Endothelial cell of umbilical vein (primary cell): ENCODE data around the gene CIDEA. TPM values are rescaled to one million over a fixed set of nuclear protein-coding genes. Genes with fewer than 3 reads are reported as not detected.

ENCODE experiments used
- BruUV-seq: library from RNA; stranded (reverse); fragments of 400-500 nt; replicated peaks from 2 replicates; lab custom pipeline; 2021; lab: Mats Ljungman, UMichigan
- CTCF ChIA-PET: fragments of 300-600, 350-600 bp; sonication (Branson Sonifier 250); formaldehyde crosslinking; loops from one replicate; lab custom pipeline; 2021; ENCODE audit warnings: antibody characterized with exemption, inconsistent platforms; lab: Charles Lee
- POLR2A ChIA-PET: fragments of 300-600, 350-600 bp; sonication (Branson Sonifier 250); formaldehyde crosslinking; loops from one replicate; lab custom pipeline; 2021; ENCODE audit warnings: antibody characterized with exemption, inconsistent platforms; lab: Charles Lee
- DNase-seq: peaks from one replicate; pipeline ENCODE4 v3.0.0-alpha.2; 2011; ENCODE audit warnings: low read depth, low spot score
- FAIRE-seq: peaks from 2 replicates; lab custom pipeline; 2011; peaks lifted over from hg19 to GRCh38; lab: Jason Lieb, UNC
- H2AFZ ChIP-seq: 2 replicates; pipeline ENCODE4 v1.6.0; 2012; ENCODE audit warnings: low read depth, low read length, control low read depth, inconsistent platforms
- H3K27ac ChIP-seq: 2 replicates; pipeline ENCODE4 v1.5.1; 2011; ENCODE audit warnings: low read depth, mild to moderate bottlenecking, control low read depth, low read length, moderate library complexity; ENCODE audit not compliant: insufficient read depth
- H3K27me3 ChIP-seq, 2 experiments: 2 replicates each; pipeline versions ENCODE4 v1.6.0 to v1.6.1; 2011; ENCODE audit warnings: low read length in 2 of 2, mixed read lengths in 1 of 2; ENCODE audit not compliant: control insufficient read depth in 2 of 2, insufficient read depth in 2 of 2
- H3K36me3 ChIP-seq, 2 experiments: 2 replicates in 1 of 2; 3 replicates in 1 of 2; pipeline ENCODE4 v1.5.1; 2011; ENCODE audit warnings: low read length in 2 of 2, mild to moderate bottlenecking in 1 of 2, moderate library complexity in 1 of 2; ENCODE audit not compliant: control insufficient read depth in 2 of 2, insufficient read depth in 2 of 2; ENCODE audit errors: extremely low read depth in 1 of 2
- H3K4me1 ChIP-seq: 3 replicates; pipeline ENCODE4 v1.5.1; 2011; ENCODE audit warnings: mild to moderate bottlenecking, low read length; ENCODE audit not compliant: control insufficient read depth, insufficient read depth; ENCODE audit errors: extremely low read depth
- H3K4me2 ChIP-seq: 2 replicates; pipeline ENCODE4 v1.6.1; 2011; ENCODE audit warnings: low read length, control low read depth, mixed read lengths; ENCODE audit not compliant: insufficient read depth
- H3K4me3 ChIP-seq, 3 experiments: fragments of 200-600 bp in 1 of 3; sonication (generic), shearing (Covaris generic) in 1 of 3; replicated peaks in 1 of 3; 2 replicates each; pipeline ENCODE4 v1.5.1; 2011 to 2016; ENCODE audit warnings: control low read depth in 3 of 3, low read length in 3 of 3, mild to moderate bottlenecking in 2 of 3, inconsistent platforms in 1 of 3, low read depth in 1 of 3, moderate library complexity in 1 of 3; ENCODE audit not compliant: insufficient read depth in 1 of 3
- H3K79me2 ChIP-seq: 2 replicates; pipeline ENCODE4 v1.6.0; 2012; ENCODE audit warnings: low read length, inconsistent platforms; ENCODE audit not compliant: control insufficient read depth, insufficient read depth
- H3K9ac ChIP-seq: replicated peaks from 2 replicates; pipeline ENCODE3; 2011; ENCODE audit warnings: low read length, control low read depth; ENCODE audit not compliant: insufficient read depth; ENCODE audit errors: extremely low read depth
- H3K9me1 ChIP-seq: replicated peaks from 3 replicates; pipeline ENCODE4 v1.6.0; 2011; ENCODE audit warnings: mild to moderate bottlenecking, low read length; ENCODE audit not compliant: control insufficient read depth, insufficient read depth; ENCODE audit errors: extremely low read depth
- H3K9me3 ChIP-seq: replicated peaks from 2 replicates; pipeline ENCODE4 v1.5.1; 2012; ENCODE audit warnings: low read length, inconsistent platforms; ENCODE audit not compliant: control insufficient read depth, insufficient read depth
- H4K20me1 ChIP-seq: replicated peaks from 2 replicates; pipeline ENCODE3; 2011; ENCODE audit warnings: mild to moderate bottlenecking, low read length; ENCODE audit not compliant: control insufficient read depth, insufficient read depth; ENCODE audit errors: extremely low read depth
- CTCF ChIP-seq, 2 donors: IDR thresholded peaks; 1 replicate in 1 of 2; 2 replicates in 1 of 2; pipeline ENCODE4 v1.5.1; 2011; ENCODE audit warnings: low read length in 2 of 2, mild to moderate bottlenecking in 2 of 2, moderate library complexity in 2 of 2, control low read depth in 1 of 2, inconsistent platforms in 1 of 2, low read depth in 1 of 2; ENCODE audit not compliant: insufficient read depth in 1 of 2; ENCODE audit errors: extremely low read depth in 1 of 2
- GATA2 ChIP-seq: IDR thresholded peaks from 2 replicates; pipeline ENCODE4 v1.7.0; 2011; ENCODE audit warnings: low read depth, mild to moderate bottlenecking, moderate library complexity, mixed read lengths, low read length; ENCODE audit not compliant: insufficient read length, insufficient read depth
- JUN ChIP-seq: IDR thresholded peaks from 2 replicates; pipeline ENCODE4 v1.6.1; 2011; ENCODE audit warnings: borderline replicate concordance, low read depth; ENCODE audit not compliant: insufficient read length, insufficient read depth
- MYC ChIP-seq: IDR thresholded peaks from one replicate; pipeline ENCODE4 v1.6.1; 2011; ENCODE audit warnings: mild to moderate bottlenecking, low read depth, low read length
- POLR2A ChIP-seq: IDR thresholded peaks from 2 replicates; pipeline ENCODE4 v1.6.1; 2012; ENCODE audit warnings: low read depth, mild to moderate bottlenecking, control low read depth, low read length
- POLR2AphosphoS5 ChIP-seq: IDR thresholded peaks from 2 replicates; pipeline ENCODE4 v1.6.1; 2012; ENCODE audit warnings: low read depth, mild to moderate bottlenecking, control low read depth, low read length, moderate library complexity; ENCODE audit not compliant: insufficient read depth
- dilution Hi-C: fragments of 300-500 bp; cut with MboI; formaldehyde crosslinking; loops from one replicate; pipeline ENCODE4 v1.15.0; 2019; ENCODE audit warnings: low sequenced_read_pairs; ENCODE audit not compliant: extremely low pct_ligation_motif_present
- intact Hi-C: fragments of 100-400 bp; cut with micrococcal nuclease; formaldehyde crosslinking; loops from one replicate; pipeline ENCODE4 v1.10.0; 2022
- polyA plus RNA-seq, 4 experiments: library from polyadenylated mRNA; depleted of rRNA in 3 of 4; stranded (reverse) in 3 of 4; unstranded in 1 of 4; fragments of >200 nt; gene quantifications; 2 replicates each; pipeline versions ENCODE4 v1.2.1 to v1.2.3, GENCODE V29; 2011 to 2012; ENCODE audit warnings: missing spikeins in 1 of 4
- total RNA-seq: library from RNA; stranded (reverse); gene quantifications from 2 replicates; pipeline ENCODE4 v1.2.3, GENCODE V29; 2021

The CIDEA gene
- total and polyA plus RNA-seq, 2 donors (not counting 3 experiments of a cell fraction or from before 2014, with no cell fraction given) = 0.42 TPM; not detected in 1

DNA sequence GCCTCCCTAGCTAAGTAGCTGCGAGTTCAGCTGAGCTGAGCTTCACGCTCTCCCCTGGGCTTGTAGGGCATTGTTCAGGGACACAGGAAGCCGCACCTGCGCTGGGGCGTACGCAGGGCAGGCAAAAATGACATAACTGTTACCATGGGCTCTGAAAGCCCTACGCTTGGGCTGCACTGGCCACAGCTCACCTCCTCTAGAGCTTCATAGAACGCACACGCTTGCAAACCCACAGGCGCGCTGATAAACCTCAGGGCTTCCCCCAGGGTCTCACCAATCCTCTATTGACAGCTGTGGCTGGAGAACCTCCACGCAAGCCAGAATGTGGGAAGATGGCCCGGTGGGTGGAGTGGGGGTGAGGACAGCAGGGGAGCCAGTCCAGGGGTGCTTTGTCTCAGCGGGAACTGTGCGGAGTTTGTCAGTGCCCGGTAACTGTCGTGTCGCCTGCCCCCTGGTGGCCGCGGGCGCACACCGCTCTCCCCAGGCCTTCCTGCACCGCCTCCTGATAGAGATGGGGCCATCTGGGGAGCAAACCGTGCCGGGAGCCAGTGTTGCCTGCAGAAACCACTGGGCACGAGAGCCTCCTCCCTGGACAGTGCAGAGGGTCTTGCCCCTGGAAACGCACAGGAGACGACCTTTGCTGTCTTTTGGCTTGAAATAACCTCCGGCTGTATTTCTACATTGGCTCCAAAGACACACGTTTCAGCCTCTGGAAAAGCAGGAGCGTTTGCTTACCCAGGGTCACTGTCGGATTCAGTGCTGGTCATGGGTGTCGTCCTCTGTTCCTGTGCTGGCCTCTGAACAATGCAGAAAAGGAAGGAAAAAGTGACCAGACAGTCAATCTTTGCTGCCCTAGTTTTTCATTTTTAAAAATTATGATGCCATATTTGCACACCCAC is 17.0 kb upstream of the CIDEA start:
- FAIRE-seq (peak; percentile 88), DNase-seq (peak; percentile 63)
- no peaks in the 10 kb centered on the region for H3K9me3 ChIP-seq
- TF ChIP-seq JUN (no peak), CTCF (IDR thresholded peaks at IDR 0.05; ENCODE audit: extremely low read depth in 1 of 2, insufficient read depth in 1 of 2, low read depth in 1 of 2, low read length in 2 of 2) (peak; percentile 95 to 99), POLR2A (no peak), MYC (no peak), GATA2 (no peak), POLR2AphosphoS5 (no peak)
- intact Hi-C loops (loop anchor here (1.0 to 10.0 kb wide), 5 partner anchors 145 to 1632 kb away; no protein-coding TSS in a partner anchor), dilution Hi-C loops (no loop called here)
- H2AFZ ChIP-seq = peak overlapping the region; percentile 70
- no peak overlapping the region for H3K4me3 ChIP-seq
- no peak overlapping the region for H3K27ac ChIP-seq
- no TSS peak for BruUV-seq
- H3K27me3 ChIP-seq = peaks cover 11 to 19% of the 10 kb centered on the region in 2 experiments
- H3K9ac ChIP-seq = no peak overlapping the region
- ChIA-PET POLR2A (no interaction called here), CTCF (interaction anchor here (0.5 to 3.9 kb wide), 29 partner anchors 8 to 582 kb away, joined by 3 to 35 read pairs (median 4); partner anchors contain the start of gene CIDEA)
- H3K79me2 ChIP-seq = no peaks in the 10 kb centered on the region
- no peak overlapping the region for H3K4me2 ChIP-seq
- no peaks in the 10 kb centered on the region for H4K20me1 ChIP-seq
- H3K9me1 ChIP-seq = no peaks in the 10 kb centered on the region
- no peaks in the 10 kb centered on the region for H3K36me3 ChIP-seq
- H3K4me1 ChIP-seq = peaks cover 12% of the 10 kb centered on the region
